Lung (tissue), 12 donors: ENCODE measurements around the gene HACD2. TPM values are rescaled to one million over a fixed set of nuclear protein-coding genes. Genes with fewer than 3 reads are reported as not detected.
"Not testable (repeated sequence)": the region's sequence is repeated elsewhere in the genome, so short reads cannot be mapped to it uniquely, and the experiment has no call there.

Experiments
- ATAC-seq: fragments of 200-7000 bp; cut with Tn5 transposase; one replicate; pipeline ENCODE4 v1.9.1; 2020; ENCODE audit warnings: moderate number of reproducible peaks; ENCODE audit not compliant: insufficient read depth, low FRiP score
- DNase-seq, 3 donors: peaks; one replicate each; pipeline ENCODE4 v3.0.0-alpha.2; 2013 to 2017
- H3K27ac ChIP-seq, 2 donors: one replicate each; pipeline ENCODE4 v1.5.1; 2013; ENCODE audit warnings: mild to moderate bottlenecking in 2 of 2, moderate library complexity in 2 of 2, control low read depth in 1 of 2, inconsistent platforms in 1 of 2, low read depth in 1 of 2, low read length in 1 of 2
- H3K27me3 ChIP-seq, 3 donors: one replicate each; pipeline ENCODE4 v1.5.1; 2013; ENCODE audit warnings: low read length in 2 of 3; ENCODE audit not compliant: control insufficient read depth in 3 of 3, insufficient read depth in 3 of 3
- H3K36me3 ChIP-seq, 4 donors: one replicate each; pipeline ENCODE4 v1.5.1; 2013; ENCODE audit warnings: low read length in 4 of 4, mild to moderate bottlenecking in 1 of 4, moderate library complexity in 1 of 4; ENCODE audit not compliant: control insufficient read depth in 4 of 4, insufficient read depth in 4 of 4
- H3K4me1 ChIP-seq, 5 donors: one replicate each; pipeline ENCODE4 v1.5.1; 2013; ENCODE audit warnings: low read length in 5 of 5, mild to moderate bottlenecking in 2 of 5, moderate library complexity in 1 of 5; ENCODE audit not compliant: control insufficient read depth in 5 of 5, insufficient read depth in 5 of 5
- H3K4me3 ChIP-seq: one replicate; pipeline ENCODE4 v1.5.1; 2013; ENCODE audit warnings: mild to moderate bottlenecking, control low read depth, moderate library complexity
- H3K9ac ChIP-seq, 2 donors: one replicate each; pipeline ENCODE4 v1.5.1; 2013; ENCODE audit warnings: low read length in 2 of 2, control low read depth in 1 of 2; ENCODE audit not compliant: insufficient read depth in 1 of 2
- H3K9me3 ChIP-seq, 4 donors: one replicate each; pipeline ENCODE4 v1.5.1; 2013; ENCODE audit warnings: low read length in 3 of 4, mild to moderate bottlenecking in 1 of 4, moderate library complexity in 1 of 4; ENCODE audit not compliant: control insufficient read depth in 4 of 4, insufficient read depth in 3 of 4
- CTCF ChIP-seq: IDR thresholded peaks from 2 replicates; pipeline ENCODE4 v1.5.1; 2012; ENCODE audit warnings: mild to moderate bottlenecking; ENCODE audit errors: control extremely low read depth, extremely low read depth
- whole genome bisulfite sequencing, 2 donors: extraction: QIAGEN DNeasy Blood & Tissue Kit; methylation state at CpG; one replicate each; pipeline ENCODE4 v1.1.7; 2013; 5-methylcytosine and 5-hydroxymethylcytosine counted together
- polyA plus RNA-seq, 2 donors: library from polyadenylated mRNA; stranded (reverse); fragments of 200-250 nt; gene quantifications; one replicate each; pipeline ENCODE4 v1.2.1, GENCODE V29; 2013
- total RNA-seq, 2 donors: library from RNA; depleted of rRNA in 1 of 2; stranded (reverse); fragments of >200 nt in 1 of 2; gene quantifications; one replicate each; pipeline ENCODE4 v1.2.1, GENCODE V29; 2014 to 2021
- donor health status: control.
- donor health status: control.
- donor health status: Bipolar disorder and iron deficiency.
- donor health status: healthy.
- donor health status: DM: yes; HTN: yes; CAD: no.

Gene HACD2
- total and polyA plus RNA-seq, 4 donors: 17.1 to 40.7 (median 28.2) TPM

DNA sequence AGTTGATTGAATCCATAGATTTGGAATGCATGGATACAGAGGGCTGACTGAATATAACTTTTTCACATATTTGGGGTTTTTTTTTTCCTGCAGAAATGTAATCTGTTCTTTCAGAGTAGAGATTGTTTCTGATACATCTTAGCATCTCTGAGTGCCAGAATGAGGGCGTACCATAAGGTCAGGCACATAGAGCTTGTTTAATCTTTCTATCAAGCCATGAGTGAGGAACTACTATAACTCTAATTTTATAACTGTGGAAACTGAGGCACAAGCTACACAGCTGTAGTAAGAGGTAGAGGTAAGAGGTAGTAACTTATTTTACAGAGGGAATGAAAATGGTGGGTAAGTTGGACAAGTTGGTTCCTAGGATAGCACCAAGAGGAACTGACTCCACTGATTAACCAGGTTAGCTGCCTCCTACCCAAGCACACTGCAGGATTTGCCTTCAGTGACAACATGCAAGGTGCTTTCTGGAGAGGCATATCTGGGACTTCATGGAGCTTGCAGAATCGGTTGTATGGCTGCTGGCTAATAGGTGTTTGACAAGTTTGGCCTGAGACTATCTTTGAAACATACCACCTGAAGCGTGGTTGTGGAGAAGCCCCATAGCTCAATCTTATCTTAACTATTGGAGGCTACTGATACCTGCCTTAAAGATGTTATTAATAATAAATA, 23.5 kb upstream of the HACD2 start:
- H3K27me3 ChIP-seq: no peaks in the 10 kb centered on the region
- peaks cover 0 to 8% (median 0%) of the 10 kb centered on the region in 5 donors for H3K4me1 ChIP-seq
- H3K4me3 ChIP-seq: no peak overlapping the region
- 92 to 97% methylated on average over 3 of the region's 3 CpGs for WGBS, 2 donors
- no peak overlapping the region for H3K27ac ChIP-seq
- peaks cover 2 to 33% (median 11%) of the 10 kb centered on the region in 4 donors for H3K36me3 ChIP-seq
- no peak overlapping the region for H3K9ac ChIP-seq
- no peak for DNase-seq
- ATAC-seq: no peak
- no peak for TF ChIP-seq CTCF
- H3K9me3 ChIP-seq: no peaks in the 10 kb centered on the region

- H3K36me3 ChIP-seq: peaks cover 0 to 18% (median 3%) of the 10 kb centered on the region in 4 donors
- no peak overlapping the region for H3K27ac ChIP-seq
- DNase-seq (no peak), ATAC-seq (no peak)
- peaks cover 0 to 8% (median 0%) of the 10 kb centered on the region in 5 donors for H3K4me1 ChIP-seq
- H3K9ac ChIP-seq: no peak overlapping the region
- H3K4me3 ChIP-seq: no peak overlapping the region
- H3K27me3 ChIP-seq: no peaks in the 10 kb centered on the region
- no peak for TF ChIP-seq CTCF
- H3K9me3 ChIP-seq: no peaks in the 10 kb centered on the region
These were observed 21.7 kb upstream of the HACD2 start for GRCh38 chr3:123606527-123606926.

- H3K27me3 ChIP-seq: no peaks in the 10 kb centered on the region
- DNase-seq: no peak
- H3K9ac ChIP-seq: no peak overlapping the region
- no peak for ATAC-seq
- H3K9me3 ChIP-seq: no peaks in the 10 kb centered on the region
- peaks cover 0 to 12% (median under 1%) of the 10 kb centered on the region in 4 donors for H3K36me3 ChIP-seq
- H3K4me3 ChIP-seq: no peak overlapping the region
- H3K4me1 ChIP-seq: peaks cover 0 to 8% (median 0%) of the 10 kb centered on the region in 5 donors
- 86 to 87% methylated on average over 5 of the region's 5 CpGs for WGBS, 2 donors
- TF ChIP-seq CTCF: no peak
- H3K27ac ChIP-seq: no peak overlapping the region
These were observed 21.0 kb upstream of the HACD2 start for GRCh38 chr3:123605789-123606234.

- H3K4me1 ChIP-seq, H3K4me3 ChIP-seq, DNase-seq, H3K9me3 ChIP-seq, H3K36me3 ChIP-seq, H3K27me3 ChIP-seq, H3K27ac ChIP-seq, ATAC-seq, H3K9ac ChIP-seq: not testable (repeated sequence)
- 75% methylated on average over 2 of the region's 2 CpGs for WGBS, 2 donors
These were observed 18.3 kb upstream of the HACD2 start for GRCh38 chr3:123603153-123603552.
